Right atrium auricular region (tissue), 2 donors: ENCODE data around the gene ARHGAP26. TPM values are rescaled to one million over a fixed set of nuclear protein-coding genes. Genes with fewer than 3 reads are reported as not detected.

ENCODE experiments used
- DNase-seq: peaks from one replicate; pipeline ENCODE4 v3.0.0-alpha.2; 2019; ENCODE audit warnings: low spot score
- H3K27ac ChIP-seq, 2 donors: fragments of 200-600 bp; sonication (generic); 1 replicate in 1 of 2; 2 replicates in 1 of 2; pipeline ENCODE4 v1.5.1; 2016 to 2019
- H3K27me3 ChIP-seq, 2 donors: fragments of 200-600 bp; sonication (generic); one replicate each; pipeline versions ENCODE4 v1.5.1 to v1.6.0; 2017 to 2019
- H3K36me3 ChIP-seq: fragments of 200-600 bp; sonication (generic); one replicate; pipeline ENCODE4 v1.5.1; 2016
- H3K4me1 ChIP-seq, 2 donors: fragments of 200-600 bp; sonication (generic); one replicate each; pipeline versions ENCODE4 v1.5.1 to v1.6.0; 2017 to 2019
- H3K4me3 ChIP-seq, 2 donors: fragments of 200-600 bp; sonication (generic); 1 replicate in 1 of 2; 2 replicates in 1 of 2; pipeline ENCODE4 v1.5.1; 2017 to 2019; ENCODE audit warnings: mild to moderate bottlenecking in 1 of 2, moderate library complexity in 1 of 2
- H3K9me3 ChIP-seq, 2 donors: fragments of 200-600 bp; sonication (generic); one replicate each; pipeline ENCODE4 v1.5.1; 2019
- CTCF ChIP-seq, 2 donors: fragments of 200-600 bp; sonication (generic); IDR thresholded peaks; one replicate each; pipeline ENCODE4 v1.5.1; 2019; ENCODE audit warnings: antibody characterized with exemption in 2 of 2
- total RNA-seq, 2 donors: library from RNA; depleted of rRNA; stranded (reverse); fragments of >200 nt; gene quantifications; one replicate each; pipeline ENCODE4 v1.1.0, GENCODE V29; 2016

Gene ARHGAP26
- total RNA-seq, 2 donors from 2014 or later, result 29.8 to 31.6 TPM

GRCh38 chr5:142777099-142777498 is 6.9 kb downstream of the ARHGAP26 start:
- no peak for TF ChIP-seq CTCF (IDR thresholded peaks at IDR 0.05)
- Histone ChIP-seq H3K4me3 (no peak overlapping the region), H3K36me3 (no peaks in the 10 kb centered on the region), H3K27me3 (no peaks in the 10 kb centered on the region), H3K4me1 (peaks cover 0 to 71% of the 10 kb centered on the region in 2 donors), H3K9me3 (no peaks in the 10 kb centered on the region), H3K27ac (peak overlapping the region in 1 of 2 donors; percentile 46)
- no peak for DNase-seq

GRCh38 chr5:142777850-142778249 is 7.7 kb downstream of the ARHGAP26 start:
- TF ChIP-seq CTCF (IDR thresholded peaks at IDR 0.05), result no peak
- Histone ChIP-seq H3K27ac (peak overlapping the region in 1 of 2 donors; percentile 46), H3K27me3 (no peaks in the 10 kb centered on the region), H3K4me3 (no peak overlapping the region), H3K36me3 (no peaks in the 10 kb centered on the region), H3K4me1 (peaks cover 0 to 71% of the 10 kb centered on the region in 2 donors), H3K9me3 (no peaks in the 10 kb centered on the region)
- DNase-seq, result no peak

- DNase-seq, result no peak
- H3K27ac ChIP-seq, result peak overlapping the region; percentile 63 to 80
Observed at GRCh38 chr5:142779163-142779840, 9.1 kb downstream of the ARHGAP26 start.

GRCh38 chr5:142780871-142781270 is 10.7 kb downstream of the ARHGAP26 start:
- peak overlapping the region; percentile 63 to 80 for H3K27ac ChIP-seq
- H3K27me3 ChIP-seq, result no peaks in the 10 kb centered on the region
- no peaks in the 10 kb centered on the region for H3K9me3 ChIP-seq
- no peak for TF ChIP-seq CTCF (IDR thresholded peaks at IDR 0.05)
- H3K36me3 ChIP-seq, result no peaks in the 10 kb centered on the region
- DNase-seq, result no peak
- H3K4me3 ChIP-seq, result no peak overlapping the region
- H3K4me1 ChIP-seq, result peaks cover 0 to 92% of the 10 kb centered on the region in 2 donors

More at GRCh38 chr5:142779163-142779840, 9.1 kb downstream of the ARHGAP26 start:
- H3K36me3 ChIP-seq, result no peaks in the 10 kb centered on the region
- H3K4me3 ChIP-seq, result no peak overlapping the region
- H3K9me3 ChIP-seq, result no peaks in the 10 kb centered on the region
- no peaks in the 10 kb centered on the region for H3K27me3 ChIP-seq
- peaks cover 0 to 76% of the 10 kb centered on the region in 2 donors for H3K4me1 ChIP-seq
- TF ChIP-seq CTCF (IDR thresholded peaks at IDR 0.05), result no peak

GRCh38 chr5:142782976-142783530 is 12.9 kb downstream of the ARHGAP26 start:
- peaks cover 0 to 92% of the 10 kb centered on the region in 2 donors for H3K4me1 ChIP-seq
- H3K36me3 ChIP-seq, result no peaks in the 10 kb centered on the region
- no peak overlapping the region for H3K4me3 ChIP-seq
- DNase-seq, result peak; percentile 77
- H3K27me3 ChIP-seq, result no peaks in the 10 kb centered on the region
- no peaks in the 10 kb centered on the region for H3K9me3 ChIP-seq
- peak overlapping the region; percentile 64 to 82 for H3K27ac ChIP-seq
- TF ChIP-seq CTCF (IDR thresholded peaks at IDR 0.05), result no peak
